B cell (primary cell): ENCODE measurements around the gene GPR146. TPM values are rescaled to one million over a fixed set of nuclear protein-coding genes. Genes with fewer than 3 reads are reported as not detected.

Experiments
- ATAC-seq: fragments of 200-7000 bp; cut with Tn5 transposase; one replicate; pipeline ENCODE4 v1.10.0; 2021; ENCODE audit warnings: low read depth, mild to moderate bottlenecking, moderate number of reproducible peaks, moderate library complexity
- CTCF ChIA-PET: fragments of 350-600 bp; sonication (Branson Sonifier 250); formaldehyde crosslinking; loops from one replicate; lab custom pipeline; 2021; ENCODE audit warnings: antibody characterized with exemption, inconsistent platforms; lab: Charles Lee
- POLR2A ChIA-PET: fragments of 350-600 bp; sonication (Branson Sonifier 250); formaldehyde crosslinking; loops from one replicate; lab custom pipeline; 2021; ENCODE audit warnings: antibody characterized with exemption; lab: Charles Lee
- DNase-seq: peaks from one replicate; pipeline ENCODE4 v3.0.0; 2013
- H2AFZ ChIP-seq: 2 replicates; pipeline ENCODE4 v1.6.1; 2012; ENCODE audit warnings: mild to moderate bottlenecking, low read depth, low read length; ENCODE audit not compliant: insufficient read depth, poor library complexity, severe bottlenecking
- H3K27ac ChIP-seq, 2 donors: 1 replicate in 1 of 2; 2 replicates in 1 of 2; pipeline ENCODE4 v1.5.1; 2012 to 2013; ENCODE audit warnings: low read length in 2 of 2, mild to moderate bottlenecking in 2 of 2, moderate library complexity in 1 of 2
- H3K27me3 ChIP-seq, 4 experiments: fragments of 200-600 bp in 1 of 4; sonication (generic) in 1 of 4; replicated peaks in 1 of 4; 1 replicate in 2 of 4; 2 replicates in 2 of 4; pipeline versions ENCODE4 v1.6.1 to v1.7.0; 2013 to 2016; ENCODE audit warnings: low read length in 3 of 4, mild to moderate bottlenecking in 2 of 4, mixed read lengths in 1 of 4, moderate library complexity in 1 of 4; ENCODE audit not compliant: insufficient read depth in 4 of 4, control insufficient read depth in 3 of 4; ENCODE audit errors: control extremely low read depth in 1 of 4
- H3K36me3 ChIP-seq, 2 experiments: replicated peaks in 1 of 2; 1 replicate in 1 of 2; 2 replicates in 1 of 2; pipeline versions ENCODE4 v1.6.1 to v1.7.1; 2013; ENCODE audit warnings: low read length in 1 of 2; ENCODE audit not compliant: insufficient read depth in 2 of 2, control insufficient read depth in 1 of 2; ENCODE audit errors: control extremely low read depth in 1 of 2, extremely low read depth in 1 of 2
- H3K4me1 ChIP-seq, 2 donors: fragments of 200-600 bp in 1 of 2; sonication (generic) in 1 of 2; 1 replicate in 1 of 2; 2 replicates in 1 of 2; pipeline versions ENCODE4 v1.5.1 to v1.6.1; 2013 to 2017; ENCODE audit warnings: low read length in 2 of 2; ENCODE audit not compliant: control insufficient read depth in 2 of 2, insufficient read depth in 2 of 2
- H3K4me2 ChIP-seq: replicated peaks from 2 replicates; pipeline ENCODE3; 2012; ENCODE audit warnings: mild to moderate bottlenecking, low read depth, low read length; ENCODE audit not compliant: poor library complexity, severe bottlenecking
- H3K4me3 ChIP-seq, 5 experiments: fragments of 200-600 bp in 1 of 5; sonication (generic) in 1 of 5; 1 replicate in 3 of 5; 2 replicates in 2 of 5; pipeline versions ENCODE4 v1.5.1 to v1.7.0; 2011 to 2016; ENCODE audit warnings: low read length in 4 of 5, mild to moderate bottlenecking in 4 of 5, low read depth in 2 of 5, control low read depth in 1 of 5, moderate library complexity in 1 of 5; ENCODE audit not compliant: insufficient read depth in 1 of 5; ENCODE audit errors: control extremely low read depth in 1 of 5, extremely low read depth in 1 of 5
- H3K79me2 ChIP-seq: fragments of 200-600 bp; sonication (generic); one replicate; pipeline ENCODE4 v1.6.0; 2016; ENCODE audit warnings: low read length; ENCODE audit not compliant: control insufficient read depth, insufficient read depth
- H3K9ac ChIP-seq: fragments of 200-600 bp; sonication (generic); 2 replicates; pipeline ENCODE4 v1.6.1; 2017; ENCODE audit warnings: mild to moderate bottlenecking, low read length, moderate library complexity
- H3K9me3 ChIP-seq, 3 donors: one replicate each; pipeline versions ENCODE4 v1.6.1 to v1.7.1; 2013; ENCODE audit warnings: low read length in 2 of 3; ENCODE audit not compliant: control insufficient read depth in 2 of 3, insufficient read depth in 1 of 3; ENCODE audit errors: control extremely low read depth in 1 of 3
- H4K20me1 ChIP-seq: 2 replicates; pipeline ENCODE4 v1.6.0; 2012; ENCODE audit warnings: mild to moderate bottlenecking, low read length; ENCODE audit not compliant: insufficient read depth, control insufficient read depth, poor library complexity, severe bottlenecking
- H3K27ac Mint-ChIP-seq: one replicate; pipeline ENCODE4 v1.8.0; 2021; ENCODE audit warnings: mixed read lengths
- H3K27me3 Mint-ChIP-seq: one replicate; pipeline ENCODE4 v1.8.0; 2021; ENCODE audit warnings: mixed read lengths
- H3K4me1 Mint-ChIP-seq: one replicate; pipeline ENCODE4 v1.8.0; 2021; ENCODE audit warnings: mixed read lengths
- H3K4me3 Mint-ChIP-seq: one replicate; pipeline ENCODE4 v1.8.0; 2021; ENCODE audit warnings: mixed read lengths
- H3K9me3 Mint-ChIP-seq: one replicate; pipeline ENCODE4 v1.8.0; 2022; ENCODE audit warnings: mixed read lengths; ENCODE audit not compliant: insufficient read depth
- EZH2 ChIP-seq: IDR thresholded peaks from 2 replicates; pipeline ENCODE4 v1.6.1; 2012; ENCODE audit warnings: borderline replicate concordance, low read depth, mild to moderate bottlenecking, moderate library complexity, low read length; ENCODE audit not compliant: insufficient read depth, poor library complexity, severe bottlenecking
- WGBS: methylation state at CpG from one replicate; pipeline ENCODE4 v1.1.5; 2013; ENCODE audit warnings: missing lambda C conversion rate; ENCODE audit not compliant: insufficient coverage; 5-methylcytosine and 5-hydroxymethylcytosine counted together
- intact Hi-C: fragments of 100-400 bp; cut with micrococcal nuclease; formaldehyde crosslinking; loops from one replicate; pipeline ENCODE4 v1.10.0; 2022
- polyA plus RNA-seq: library from polyadenylated mRNA; depleted of rRNA; stranded (reverse); fragments of >200 nt; gene quantifications from 2 replicates; pipeline ENCODE4 v1.2.3, GENCODE V29; 2012
- total RNA-seq, 2 donors: library from RNA; stranded (reverse); fragments of 120-200 nt in 1 of 2; gene quantifications; 1 replicate in 1 of 2; 2 replicates in 1 of 2; pipeline versions ENCODE4 v1.2.3 to v1.2.4, GENCODE V29; 2013 to 2022
- TF ChIP-seq, protein P1 (sequence below): fragments of 200-600 bp; IDR thresholded peaks from one replicate; pipeline ENCODE4 v1.8.0; 2022; ENCODE audit warnings: antibody characterized with exemption, mild to moderate bottlenecking

The GPR146 gene
- total and polyA plus RNA-seq, 2 donors (not counting 1 experiment from before 2014, with no cell fraction given) = 4.2 to 45.4 TPM

DNA sequence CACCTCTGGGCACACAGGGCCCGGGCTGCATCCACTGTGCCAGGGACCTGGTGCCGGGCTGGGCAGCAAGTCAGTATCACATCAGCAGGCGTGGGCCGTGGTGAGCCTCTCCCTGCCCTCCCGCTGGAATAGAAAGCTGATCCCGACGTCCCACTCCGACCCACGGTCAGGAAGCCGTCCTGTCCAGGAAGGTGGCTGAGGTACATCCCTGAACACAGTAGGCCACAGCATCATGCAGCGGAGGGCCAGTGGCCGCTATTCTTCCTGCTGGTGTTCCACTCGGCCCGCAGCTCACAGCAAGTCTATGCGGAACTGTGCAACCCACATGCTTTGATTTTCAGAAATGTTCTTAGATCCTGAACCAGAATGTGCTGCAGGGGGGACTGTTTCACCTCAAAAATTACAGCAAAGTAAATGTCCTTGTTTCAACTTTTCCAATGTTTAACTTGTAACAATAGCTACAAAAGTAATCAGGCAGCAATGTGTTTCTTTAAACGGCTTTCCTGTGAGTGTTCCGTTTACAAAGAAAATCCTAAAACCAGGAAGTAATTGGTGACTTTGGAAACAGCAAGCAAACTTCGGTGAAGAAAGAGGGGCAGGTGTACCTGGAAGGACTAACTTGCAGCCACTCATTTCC, 676 bp upstream of the GPR146 start:
- POLR2A ChIA-PET = interaction anchor here (0.7 to 2.4 kb wide), 6 partner anchors 15 to 149 kb away, joined by 3 to 15 read pairs (median 6); no protein-coding TSS in a partner anchor
- H3K4me3 Mint-ChIP-seq = peak overlapping the region; percentile 87
- no peaks in the 10 kb centered on the region for H3K36me3 ChIP-seq
- H2AFZ ChIP-seq = peak overlapping the region; percentile 55
- H3K9ac ChIP-seq = peak overlapping the region; percentile 74
- H3K9me3 ChIP-seq = no peaks in the 10 kb centered on the region
- H3K9me3 Mint-ChIP-seq = no peaks in the 10 kb centered on the region
- peak overlapping the region; percentile 11 to 75 (median 61) for H3K4me3 ChIP-seq
- CTCF ChIA-PET = interaction anchor here (0.9 to 5.1 kb wide), 12 partner anchors 11 to 133 kb away, joined by 3 to 36 read pairs (median 5); no protein-coding TSS in a partner anchor
- H3K4me2 ChIP-seq = peak overlapping the region; percentile 100
- peaks cover 20% of the 10 kb centered on the region for H3K79me2 ChIP-seq
- H3K4me1 Mint-ChIP-seq = peaks cover 24% of the 10 kb centered on the region
- intact Hi-C loops = loop anchor here (1.0 kb wide), 5 partner anchors 19 to 50 kb away; no protein-coding TSS in a partner anchor
- 58% methylated on average over 16 of the region's 18 CpGs for WGBS
- H3K4me1 ChIP-seq = peaks cover 13 to 20% of the 10 kb centered on the region in 2 donors
- TF ChIP-seq, protein P1, sequence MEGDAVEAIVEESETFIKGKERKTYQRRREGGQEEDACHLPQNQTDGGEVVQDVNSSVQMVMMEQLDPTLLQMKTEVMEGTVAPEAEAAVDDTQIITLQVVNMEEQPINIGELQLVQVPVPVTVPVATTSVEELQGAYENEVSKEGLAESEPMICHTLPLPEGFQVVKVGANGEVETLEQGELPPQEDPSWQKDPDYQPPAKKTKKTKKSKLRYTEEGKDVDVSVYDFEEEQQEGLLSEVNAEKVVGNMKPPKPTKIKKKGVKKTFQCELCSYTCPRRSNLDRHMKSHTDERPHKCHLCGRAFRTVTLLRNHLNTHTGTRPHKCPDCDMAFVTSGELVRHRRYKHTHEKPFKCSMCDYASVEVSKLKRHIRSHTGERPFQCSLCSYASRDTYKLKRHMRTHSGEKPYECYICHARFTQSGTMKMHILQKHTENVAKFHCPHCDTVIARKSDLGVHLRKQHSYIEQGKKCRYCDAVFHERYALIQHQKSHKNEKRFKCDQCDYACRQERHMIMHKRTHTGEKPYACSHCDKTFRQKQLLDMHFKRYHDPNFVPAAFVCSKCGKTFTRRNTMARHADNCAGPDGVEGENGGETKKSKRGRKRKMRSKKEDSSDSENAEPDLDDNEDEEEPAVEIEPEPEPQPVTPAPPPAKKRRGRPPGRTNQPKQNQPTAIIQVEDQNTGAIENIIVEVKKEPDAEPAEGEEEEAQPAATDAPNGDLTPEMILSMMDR = no peak
- TF ChIP-seq EZH2 = no peak
- H3K27me3 Mint-ChIP-seq = peaks cover 3% of the 10 kb centered on the region
- peaks cover 0 to 4% (median 1%) of the 10 kb centered on the region in 4 experiments for H3K27me3 ChIP-seq
- peak overlapping the region; percentile 74 for H3K27ac Mint-ChIP-seq
- H3K27ac ChIP-seq = no peak overlapping the region
- ATAC-seq (no peak), DNase-seq (no peak)
- peaks cover 15% of the 10 kb centered on the region for H4K20me1 ChIP-seq
